ENCODE data around the gene FBXL13.
"Not testable (repeated sequence)": the region's sequence is repeated elsewhere in the genome, so short reads cannot be mapped to it uniquely, and the experiment has no call there.

Gene FBXL13

GRCh38 chr7:102806613-102807012 is 268.0 kb downstream of the FBXL13 start:
- DNase-seq = no peak
- H4K12ac ChIP-seq (ENCODE audit: low read depth, low read length) = no peak overlapping the region
- H3K9me3 ChIP-seq (ENCODE audit: insufficient read depth, low read depth, low read length) = no peaks in the 10 kb centered on the region
- H2AFZ ChIP-seq (ENCODE audit: insufficient read depth, low read length, poor library complexity) = no peak overlapping the region
- no peak overlapping the region for H3K4me3 ChIP-seq (ENCODE audit: low read depth, low read length)
- no peak overlapping the region for H2AK5ac ChIP-seq (ENCODE audit: low read length)
- no peaks in the 10 kb centered on the region for H3K79me2 ChIP-seq (ENCODE audit: control insufficient read depth, insufficient read depth, low read length, poor library complexity)
- no peak overlapping the region for H2BK120ac ChIP-seq (ENCODE audit: insufficient read depth, low read length, poor library complexity)
- no peaks in the 10 kb centered on the region for H3K79me1 ChIP-seq (ENCODE audit: low read length)
- H3K4me1 ChIP-seq (ENCODE audit: control insufficient read depth in 1 of 2, insufficient read depth in 2 of 2, low read length in 2 of 2) = no peaks in the 10 kb centered on the region
- H2BK5ac ChIP-seq (ENCODE audit: low read depth, low read length, poor library complexity) = no peak overlapping the region
- H4K91ac ChIP-seq (ENCODE audit: low read depth, low read length) = no peak overlapping the region
- no peak overlapping the region for H3K9ac ChIP-seq (ENCODE audit: low read length)
- H3K18ac ChIP-seq (ENCODE audit: low read length) = no peak overlapping the region
- WGBS (ENCODE audit: extremely low coverage, insufficient coverage, insufficient read length) = no CpG with 5 or more reads among the region's 7 CpGs
- H3K36me3 ChIP-seq (ENCODE audit: control insufficient read depth in 1 of 2, insufficient read depth in 2 of 2, low read length in 2 of 2) = no peaks in the 10 kb centered on the region
- H3K23ac ChIP-seq (ENCODE audit: low read length) = no peak overlapping the region
- no peak overlapping the region for H3K14ac ChIP-seq (ENCODE audit: low read length)
- H4K8ac ChIP-seq (ENCODE audit: low read depth, low read length) = no peak overlapping the region
- H3K27me3 ChIP-seq (ENCODE audit: insufficient read depth, low read length) = no peaks in the 10 kb centered on the region
- no peak overlapping the region for H3K4ac ChIP-seq (ENCODE audit: low read depth, low read length)
- no peak overlapping the region for H2BK12ac ChIP-seq (ENCODE audit: low read length)
- no peak overlapping the region for H3K4me2 ChIP-seq (ENCODE audit: low read length)
- H3K27ac ChIP-seq (ENCODE audit: low read depth, low read length) = no peak overlapping the region

- H3K4me1 ChIP-seq (ENCODE audit: control insufficient read depth in 1 of 2, insufficient read depth in 2 of 2, low read length in 2 of 2); H3K4me2 ChIP-seq (ENCODE audit: low read length); H3K27me3 ChIP-seq (ENCODE audit: insufficient read depth, low read length); H3K27ac ChIP-seq (ENCODE audit: low read depth, low read length); H3K9me3 ChIP-seq (ENCODE audit: insufficient read depth, low read depth, low read length); H3K79me1 ChIP-seq (ENCODE audit: low read length); H3K36me3 ChIP-seq (ENCODE audit: control insufficient read depth in 1 of 2, insufficient read depth in 2 of 2, low read length in 2 of 2); H3K79me2 ChIP-seq (ENCODE audit: control insufficient read depth, insufficient read depth, low read length, poor library complexity); H2BK12ac ChIP-seq (ENCODE audit: low read length); H3K14ac ChIP-seq (ENCODE audit: low read length); H2BK5ac ChIP-seq (ENCODE audit: low read depth, low read length, poor library complexity); H4K91ac ChIP-seq (ENCODE audit: low read depth, low read length); H3K23ac ChIP-seq (ENCODE audit: low read length); H2BK120ac ChIP-seq (ENCODE audit: insufficient read depth, low read length, poor library complexity); H2AK5ac ChIP-seq (ENCODE audit: low read length); H3K9ac ChIP-seq (ENCODE audit: low read length); H4K8ac ChIP-seq (ENCODE audit: low read depth, low read length); H3K4me3 ChIP-seq (ENCODE audit: low read depth, low read length); H2AFZ ChIP-seq (ENCODE audit: insufficient read depth, low read length, poor library complexity); H3K18ac ChIP-seq (ENCODE audit: low read length); H3K4ac ChIP-seq (ENCODE audit: low read depth, low read length); H4K12ac ChIP-seq (ENCODE audit: low read depth, low read length); DNase-seq: not testable (repeated sequence)
- WGBS (ENCODE audit: extremely low coverage, insufficient coverage, insufficient read length) = no CpG with 5 or more reads among the region's 6 CpGs
These were observed 278.5 kb downstream of the FBXL13 start for GRCh38 chr7:102795987-102796595.

GRCh38 chr7:102794567-102794966 is 280.0 kb downstream of the FBXL13 start:
- not testable (repeated sequence) for H4K91ac ChIP-seq (ENCODE audit: low read depth, low read length); H3K18ac ChIP-seq (ENCODE audit: low read length); H3K4me2 ChIP-seq (ENCODE audit: low read length); H3K79me1 ChIP-seq (ENCODE audit: low read length); H3K27me3 ChIP-seq (ENCODE audit: insufficient read depth, low read length); H3K4me1 ChIP-seq (ENCODE audit: control insufficient read depth in 1 of 2, insufficient read depth in 2 of 2, low read length in 2 of 2); H2BK120ac ChIP-seq (ENCODE audit: insufficient read depth, low read length, poor library complexity); H2AFZ ChIP-seq (ENCODE audit: insufficient read depth, low read length, poor library complexity); H3K4ac ChIP-seq (ENCODE audit: low read depth, low read length); H3K9ac ChIP-seq (ENCODE audit: low read length); H2BK5ac ChIP-seq (ENCODE audit: low read depth, low read length, poor library complexity); H2AK5ac ChIP-seq (ENCODE audit: low read length); H3K9me3 ChIP-seq (ENCODE audit: insufficient read depth, low read depth, low read length); H4K12ac ChIP-seq (ENCODE audit: low read depth, low read length); H3K27ac ChIP-seq (ENCODE audit: low read depth, low read length); H3K23ac ChIP-seq (ENCODE audit: low read length); H2BK12ac ChIP-seq (ENCODE audit: low read length); H3K79me2 ChIP-seq (ENCODE audit: control insufficient read depth, insufficient read depth, low read length, poor library complexity); DNase-seq; H3K4me3 ChIP-seq (ENCODE audit: low read depth, low read length); H3K36me3 ChIP-seq (ENCODE audit: control insufficient read depth in 1 of 2, insufficient read depth in 2 of 2, low read length in 2 of 2); H4K8ac ChIP-seq (ENCODE audit: low read depth, low read length); H3K14ac ChIP-seq (ENCODE audit: low read length)
- no CpG with 5 or more reads among the region's 1 CpG for WGBS (ENCODE audit: extremely low coverage, insufficient coverage, insufficient read length)

GRCh38 chr7:102791831-102792230 is 282.8 kb downstream of the FBXL13 start:
- not testable (repeated sequence) for H3K79me1 ChIP-seq (ENCODE audit: low read length); H2AFZ ChIP-seq (ENCODE audit: insufficient read depth, low read length, poor library complexity); H3K9me3 ChIP-seq (ENCODE audit: insufficient read depth, low read depth, low read length); H2BK120ac ChIP-seq (ENCODE audit: insufficient read depth, low read length, poor library complexity); H3K14ac ChIP-seq (ENCODE audit: low read length); H3K27ac ChIP-seq (ENCODE audit: low read depth, low read length); H3K4me1 ChIP-seq (ENCODE audit: control insufficient read depth in 1 of 2, insufficient read depth in 2 of 2, low read length in 2 of 2); H4K8ac ChIP-seq (ENCODE audit: low read depth, low read length); H3K27me3 ChIP-seq (ENCODE audit: insufficient read depth, low read length); H3K23ac ChIP-seq (ENCODE audit: low read length); H2AK5ac ChIP-seq (ENCODE audit: low read length); H2BK5ac ChIP-seq (ENCODE audit: low read depth, low read length, poor library complexity); H4K91ac ChIP-seq (ENCODE audit: low read depth, low read length); H3K79me2 ChIP-seq (ENCODE audit: control insufficient read depth, insufficient read depth, low read length, poor library complexity); H3K9ac ChIP-seq (ENCODE audit: low read length); H3K36me3 ChIP-seq (ENCODE audit: control insufficient read depth in 1 of 2, insufficient read depth in 2 of 2, low read length in 2 of 2); H3K4ac ChIP-seq (ENCODE audit: low read depth, low read length); H3K18ac ChIP-seq (ENCODE audit: low read length); H2BK12ac ChIP-seq (ENCODE audit: low read length); H3K4me3 ChIP-seq (ENCODE audit: low read depth, low read length); H4K12ac ChIP-seq (ENCODE audit: low read depth, low read length); DNase-seq; H3K4me2 ChIP-seq (ENCODE audit: low read length)
